Endothelial cell of hepatic sinusoid (primary cell): ENCODE data around the gene POLR2L.

Experiments
- in situ Hi-C: cut with HindIII; loops from 2 replicates; pipeline ENCODE4 v1.10.0; 2017; ENCODE audit warnings: low sequenced_read_pairs

The POLR2L gene

GRCh38 chr11:828506-829175 lies 13.7 kb downstream of the POLR2L start:
- in situ Hi-C loops, result no loop called here

GRCh38 chr11:827897-828192 lies 14.5 kb downstream of the POLR2L start, which contains the start of gene CRACR2B:
Gene CRACR2B (plus strand): TSS chr11:827919. CDS start chr11:828608, 689 bp downstream.
- in situ Hi-C loops, result no loop called here

GRCh38 chr11:827146-827896 lies 15.0 kb downstream of the POLR2L start:
- in situ Hi-C loops, result no loop called here

GRCh38 chr11:826836-827145 lies 15.5 kb downstream of the POLR2L start:
- in situ Hi-C loops, result no loop called here

- in situ Hi-C loops, result no loop called here
Observed at GRCh38 chr11:826227-826621, 16.1 kb downstream of the POLR2L start.

- in situ Hi-C loops, result no loop called here
Observed at GRCh38 chr11:825366-826226, 16.7 kb downstream of the POLR2L start.

GRCh38 chr11:824942-825341 lies 17.4 kb downstream of the POLR2L start:
- in situ Hi-C loops, result no loop called here

GRCh38 chr11:824292-824880 lies 17.9 kb downstream of the POLR2L start:
- in situ Hi-C loops, result no loop called here

- in situ Hi-C loops, result no loop called here
Observed at GRCh38 chr11:823441-824291, 18.7 kb downstream of the POLR2L start.

- in situ Hi-C loops, result no loop called here
Observed at GRCh38 chr11:821512-822371, 20.6 kb downstream of the POLR2L start.

- in situ Hi-C loops, result no loop called here
Observed at GRCh38 chr11:820655-821511, 21.4 kb downstream of the POLR2L start.

GRCh38 chr11:819943-820649 lies 22.2 kb downstream of the POLR2L start:
- in situ Hi-C loops, result loop anchor here (10.0 kb wide), 1 partner anchor 95 kb away; the partner anchor contains the start of gene CHID1

- in situ Hi-C loops, result loop anchor here (10.0 kb wide), 1 partner anchor 95 kb away; the partner anchor contains the start of gene CHID1
Observed at GRCh38 chr11:819129-819931, 23.0 kb downstream of the POLR2L start.

GRCh38 chr11:818396-819128 lies 23.8 kb downstream of the POLR2L start, which contains the start of gene PNPLA2:
Gene PNPLA2 (plus strand): TSS chr11:818914. CDS start chr11:819719, 805 bp downstream.
- in situ Hi-C loops, result loop anchor here (10.0 kb wide), 1 partner anchor 96 kb away; the partner anchor contains the start of gene CHID1

- in situ Hi-C loops, result loop anchor here (10.0 kb wide), 1 partner anchor 98 kb away; the partner anchor contains the start of gene CHID1
Observed at GRCh38 chr11:816433-816779, 25.9 kb downstream of the POLR2L start.
